HepG2 (cell line): ENCODE measurements around the gene VPS13D. TPM values are rescaled to one million over a fixed set of nuclear protein-coding genes. Genes with fewer than 3 reads are reported as not detected.
A peak's percentile ranks its signal among the peaks of the same experiment; 100 is the strongest.

Experiments used
- ATAC-seq: fragments of 200-7000 bp; cut with Tn5 transposase; 3 replicates; pipeline ENCODE4 v1.9.1; 2020; ENCODE audit warnings: mild to moderate bottlenecking, moderate library complexity
- BruUV-seq: library from RNA; stranded (reverse); fragments of 400-500 nt; replicated peaks from 2 replicates; lab custom pipeline; 2021; lab: Mats Ljungman, UMichigan
- CTCF ChIA-PET: fragments of 300-600 bp; formaldehyde crosslinking; extraction: SDS; loops from one replicate; lab custom pipeline; 2021; ENCODE audit warnings: low total read pairs, inconsistent platforms, low intra/inter-chr PET ratio; lab: Yijun Ruan, JAX
- POLR2A ChIA-PET: fragments of 350-600 bp; sonication (Branson Sonifier 250); formaldehyde crosslinking; loops from one replicate; lab custom pipeline; 2020; ENCODE audit warnings: antibody characterized with exemption, inconsistent platforms; lab: Yijun Ruan, JAX
- DNase-seq: peaks from one replicate; pipeline ENCODE4 v3.0.0-alpha.2; 2015; ENCODE audit warnings: low spot score
- FAIRE-seq: peaks from 3 replicates; lab custom pipeline; 2011; peaks lifted over from hg19 to GRCh38; lab: Jason Lieb, UNC
- H2AFZ ChIP-seq: one replicate; pipeline ENCODE4 v1.6.1; 2011; ENCODE audit warnings: low read length, inconsistent platforms
- H3K27ac ChIP-seq: fragments of 300-600 bp; 3 replicates; pipeline ENCODE4 v1.8.0; 2011; ENCODE audit warnings: mixed run types, mild to moderate bottlenecking, mixed read lengths, low read length, inconsistent platforms; ENCODE audit not compliant: insufficient read depth; ENCODE audit errors: extremely low read length
- H3K27me3 ChIP-seq, 2 experiments: fragments of 200-600 bp in 1 of 2; 2 replicates in 1 of 2; 3 replicates in 1 of 2; pipeline versions ENCODE4 v1.6.0 to v1.8.0; 2011; ENCODE audit warnings: low read length in 2 of 2, mild to moderate bottlenecking in 2 of 2, moderate library complexity in 2 of 2, inconsistent platforms in 1 of 2; ENCODE audit not compliant: insufficient read depth in 2 of 2, control insufficient read depth in 1 of 2
- H3K36me3 ChIP-seq, 2 experiments: fragments of 200-600 bp in 1 of 2; replicated peaks in 1 of 2; 2 replicates in 1 of 2; 3 replicates in 1 of 2; pipeline versions ENCODE4 v1.5.1 to v1.8.0; 2011; ENCODE audit warnings: low read length in 2 of 2, inconsistent platforms in 1 of 2; ENCODE audit not compliant: insufficient read depth in 2 of 2, control insufficient read depth in 1 of 2
- H3K4me1 ChIP-seq: 2 replicates; pipeline ENCODE4 v1.5.1; 2012; ENCODE audit warnings: low read length, inconsistent platforms; ENCODE audit not compliant: insufficient read depth
- H3K4me2 ChIP-seq: 2 replicates; pipeline ENCODE4 v1.6.0; 2011; ENCODE audit warnings: low read depth, low read length, inconsistent platforms
- H3K4me3 ChIP-seq, 3 experiments: fragments of 200-600 bp in 1 of 3; sonication (generic), shearing (Covaris generic) in 1 of 3; replicated peaks in 1 of 3; 2 replicates each; pipeline ENCODE4 v1.5.1; 2011 to 2016; ENCODE audit warnings: low read length in 3 of 3, inconsistent platforms in 2 of 3, low read depth in 2 of 3, mild to moderate bottlenecking in 2 of 3, control low read depth in 1 of 3, mixed read lengths in 1 of 3; ENCODE audit not compliant: insufficient read depth in 1 of 3
- H3K79me2 ChIP-seq: one replicate; pipeline ENCODE4 v1.6.1; 2011; ENCODE audit warnings: low read length, inconsistent platforms; ENCODE audit not compliant: insufficient read depth
- H3K9ac ChIP-seq: 2 replicates; pipeline ENCODE4 v1.6.0; 2011; ENCODE audit warnings: mild to moderate bottlenecking, low read depth, low read length, inconsistent platforms; ENCODE audit not compliant: insufficient read depth
- H3K9me3 ChIP-seq: 2 replicates; pipeline ENCODE4 v1.5.1; 2012; ENCODE audit warnings: mild to moderate bottlenecking, low read length
- H4K20me1 ChIP-seq: 2 replicates; pipeline ENCODE4 v1.6.0; 2011; ENCODE audit warnings: inconsistent platforms, mild to moderate bottlenecking, low read length, moderate library complexity; ENCODE audit not compliant: insufficient read depth
- CEBPB ChIP-seq: IDR thresholded peaks from 2 replicates; pipeline ENCODE4 v1.6.1; 2011; ENCODE audit warnings: low read depth, low read length, improper control_type of control experiment, borderline replicate concordance
- ELF1 ChIP-seq: sonication (generic); formaldehyde crosslinking; IDR thresholded peaks from 2 replicates; pipeline ENCODE4 v1.4.0; 2020; ENCODE audit warnings: missing genetic modification reagents
- HOMEZ ChIP-seq: IDR thresholded peaks from 2 replicates; pipeline ENCODE4 v1.6.1; 2016; ENCODE audit warnings: low read depth
- MAFF ChIP-seq: IDR thresholded peaks from 2 replicates; pipeline ENCODE4 v1.6.1; 2011; ENCODE audit warnings: low read depth, low read length, improper control_type of control experiment
- MAFK ChIP-seq, 2 experiments: IDR thresholded peaks in 1 of 2; conservative IDR thresholded peaks in 1 of 2; 2 replicates each; pipeline ENCODE4 v1.6.1; 2011; ENCODE audit warnings: improper control_type of control experiment in 2 of 2, low read length in 2 of 2
- MLLT10 ChIP-seq: sonication (generic); formaldehyde crosslinking; IDR thresholded peaks from 2 replicates; pipeline ENCODE4 v1.4.0; 2020; ENCODE audit warnings: missing genetic modification reagents
- MTF2 ChIP-seq: sonication (generic); formaldehyde crosslinking; IDR thresholded peaks from 2 replicates; pipeline ENCODE4 v1.5.0; 2020; ENCODE audit warnings: missing genetic modification reagents, borderline replicate concordance
- PRPF4 ChIP-seq: fragments of 200-400 bp; formaldehyde crosslinking; IDR thresholded peaks from 2 replicates; pipeline ENCODE4 v1.6.1; 2016; ENCODE audit warnings: low read length, low read depth; ENCODE audit not compliant: poor library complexity, severe bottlenecking
- SCMH1 ChIP-seq: sonication (generic); formaldehyde crosslinking; IDR thresholded peaks from 2 replicates; pipeline ENCODE4 v1.9.0; 2021; ENCODE audit warnings: missing genetic modification reagents, mild to moderate bottlenecking, borderline replicate concordance
- SSRP1 ChIP-seq: IDR thresholded peaks from 2 replicates; pipeline ENCODE4 v1.6.1; 2016; ENCODE audit warnings: control low read depth
- TEAD3 ChIP-seq: optimal IDR thresholded peaks from 2 replicates; pipeline ENCODE3; 2016; ENCODE audit warnings: borderline replicate concordance
- ZBTB39 ChIP-seq: sonication (generic); formaldehyde crosslinking; IDR thresholded peaks from 2 replicates; pipeline ENCODE4 v1.5.0; 2020; ENCODE audit warnings: missing genetic modification reagents
- ZNF816 ChIP-seq: sonication (generic); formaldehyde crosslinking; IDR thresholded peaks from 2 replicates; pipeline ENCODE4 v1.8.0; 2022; ENCODE audit warnings: missing genetic modification reagents, mild to moderate bottlenecking, borderline replicate concordance
- WGBS: methylation state at CpG from one replicate; pipeline ENCODE4 v1.1.6; 2017; ENCODE audit warnings: low lambda C conversion rate; 5-methylcytosine and 5-hydroxymethylcytosine counted together
- in situ Hi-C: cut with HindIII; loops from 2 replicates; pipeline ENCODE4 v1.10.0; 2017; ENCODE audit warnings: low pct_unique_long_range_greater_than_20kb; ENCODE audit not compliant: extremely low pct_ligation_motif_present
- intact Hi-C: fragments of 100-400 bp; cut with micrococcal nuclease; formaldehyde crosslinking; loops from one replicate; pipeline ENCODE4 v1.10.0; 2022; ENCODE audit not compliant: unreplicated experiment
- polyA plus RNA-seq, 8 experiments: library from polyadenylated mRNA; depleted of rRNA in 3 of 8; stranded (reverse) in 7 of 8; unstranded in 1 of 8; fragments of >200 nt; fragmentation: Illumina TruSeq in 4 of 8; extraction: Trizol in 4 of 8; gene quantifications; 2 replicates each; pipeline versions ENCODE4 v1.2.1 to v1.2.3, GENCODE V29; 2011 to 2016; ENCODE audit warnings: low read depth in 4 of 8, missing spikeins in 1 of 8, mixed read lengths in 1 of 8; ENCODE audit not compliant: insufficient read depth in 1 of 8
- total RNA-seq, 5 experiments: library from RNA; depleted of rRNA; stranded (reverse); fragments of >200 nt; fragmentation: Illumina TruSeq; extraction: Trizol; gene quantifications; 2 replicates each; pipeline ENCODE4 v1.2.3, GENCODE V29; 2016; ENCODE audit warnings: low read depth in 1 of 5

The VPS13D gene
- total and polyA plus RNA-seq, 2 of the 13 experiments (the other 11 are each of a cell fraction or from before 2014, with no cell fraction given): 8.6 to 13.9 TPM

- Histone ChIP-seq H3K9ac (no peak overlapping the region), H3K27me3 (no peaks in the 10 kb centered on the region), H2AFZ (no peak overlapping the region), H3K4me2 (no peak overlapping the region), H3K36me3 (peaks cover 9 to 35% of the 10 kb centered on the region in 2 experiments), H3K79me2 (no peaks in the 10 kb centered on the region), H3K9me3 (no peaks in the 10 kb centered on the region), H3K4me1 (no peaks in the 10 kb centered on the region), H3K27ac (no peak overlapping the region), H3K4me3 (no peak overlapping the region), H4K20me1 (no peaks in the 10 kb centered on the region)
- no peak for TF ChIP-seq PRPF4
- no peak for TF ChIP-seq ZNF816 (CRISPR knock-in tag)
- no peak for TF ChIP-seq ELF1
- no peak for TF ChIP-seq ZBTB39 (CRISPR knock-in tag)
- TF ChIP-seq SSRP1 (CRISPR knock-in tag): no peak
- TF ChIP-seq CEBPB: 0 out of 2 replicates have a peak, but pooled peaks have one; percentile 7
- TF ChIP-seq MTF2 (CRISPR knock-in tag): no peak
- no peak for ATAC-seq
- POLR2A ChIA-PET: no interaction called here
- BruUV-seq: no TSS peak
- no peak for FAIRE-seq
- in situ Hi-C loops: no loop called here
- intact Hi-C loops: no loop called here
- CTCF ChIA-PET: no interaction called here
- WGBS: 98% methylated on average over 3 of the region's 3 CpGs
- DNase-seq: no peak
Measured at GRCh38 chr1:12245116-12245515, 15.3 kb downstream of the VPS13D start.

GRCh38 chr1:12245733-12246132, 15.9 kb downstream of the VPS13D start:
- intact Hi-C loops (no loop called here), in situ Hi-C loops (no loop called here)
- ATAC-seq (no peak), FAIRE-seq (no peak), DNase-seq (no peak)
- BruUV-seq: no TSS peak
- no peaks in the 10 kb centered on the region for H3K4me1 ChIP-seq
- TF ChIP-seq MLLT10 (CRISPR knock-in tag): no peak
- peak; percentile 28; the same call in 1 of the 2 replicates for TF ChIP-seq MAFF
- no peak for TF ChIP-seq SCMH1 (CRISPR knock-in tag)
- TF ChIP-seq MAFK (conservative IDR thresholded peaks at IDR 0.05 in 1 of 2, IDR thresholded peaks at IDR 0.05 in 1 of 2; ENCODE audit: low read length in 2 of 2): peak; percentile 31 to 50; a peak in 3 of 4 replicates
- no peak for TF ChIP-seq HOMEZ
- no peak for TF ChIP-seq TEAD3 (CRISPR knock-in tag)
- no peak overlapping the region for H3K9ac ChIP-seq
- no peak overlapping the region for H3K27ac ChIP-seq
- no peaks in the 10 kb centered on the region for H3K27me3 ChIP-seq
- H3K4me2 ChIP-seq: no peak overlapping the region
- no peaks in the 10 kb centered on the region for H4K20me1 ChIP-seq
- H3K4me3 ChIP-seq: no peak overlapping the region
- POLR2A ChIA-PET: no interaction called here
- CTCF ChIA-PET: no interaction called here
- H3K9me3 ChIP-seq: no peaks in the 10 kb centered on the region
- no peaks in the 10 kb centered on the region for H3K79me2 ChIP-seq
- no peak overlapping the region for H2AFZ ChIP-seq
- H3K36me3 ChIP-seq: peaks cover 9 to 39% of the 10 kb centered on the region in 2 experiments
